Hippocampal formation (tissue), 2 donors: ENCODE results near the gene KCNK10.
"Not testable (repeated sequence)": the region's sequence is repeated elsewhere in the genome, so short reads cannot be mapped to it uniquely, and the experiment has no call there.

Experiments
- DNase-seq, 2 donors: peaks; one replicate each; lab custom pipeline; 2025; lab: John Stamatoyannopoulos, UW

The KCNK10 gene

GRCh38 chr14:88270776-88271175, 52.3 kb downstream of the KCNK10 start:
- DNase-seq, result no peak

- DNase-seq, result no peak
These were observed 53.2 kb downstream of the KCNK10 start for GRCh38 chr14:88269806-88270420.

- no peak for DNase-seq
These were observed 56.6 kb downstream of the KCNK10 start for GRCh38 chr14:88266474-88266873.

- no peak for DNase-seq
These were observed 59.0 kb downstream of the KCNK10 start for GRCh38 chr14:88264116-88264515.

GRCh38 chr14:88261302-88261701, 61.8 kb downstream of the KCNK10 start:
- DNase-seq, result not testable (repeated sequence)

GRCh38 chr14:88258021-88258420, 65.0 kb downstream of the KCNK10 start:
- DNase-seq, result no peak

GRCh38 chr14:88256997-88257950, 65.8 kb downstream of the KCNK10 start:
- no peak for DNase-seq

GRCh38 chr14:88255798-88256197, 67.3 kb downstream of the KCNK10 start:
- no peak for DNase-seq

- DNase-seq, result no peak
These were observed 67.9 kb downstream of the KCNK10 start for GRCh38 chr14:88255196-88255595.

GRCh38 chr14:88252498-88252897, 70.6 kb downstream of the KCNK10 start:
- no peak for DNase-seq

GRCh38 chr14:88251650-88252049, 71.4 kb downstream of the KCNK10 start:
- no peak for DNase-seq

- no peak for DNase-seq
These were observed 73.8 kb downstream of the KCNK10 start for GRCh38 chr14:88249266-88249665.

GRCh38 chr14:88248606-88249005, 74.5 kb downstream of the KCNK10 start:
- no peak for DNase-seq

- no peak for DNase-seq
These were observed 75.8 kb downstream of the KCNK10 start for GRCh38 chr14:88247228-88247627.

- no peak for DNase-seq
These were observed 77.7 kb downstream of the KCNK10 start for GRCh38 chr14:88245321-88245720.

- DNase-seq, result no peak
These were observed 79.1 kb downstream of the KCNK10 start for GRCh38 chr14:88243946-88244345.

GRCh38 chr14:88242446-88242845, 80.6 kb downstream of the KCNK10 start:
- DNase-seq, result peak in 1 of 2 donors; percentile 35

GRCh38 chr14:88241810-88242209, 81.3 kb downstream of the KCNK10 start:
- DNase-seq, result no peak

GRCh38 chr14:88234442-88234841, 88.6 kb downstream of the KCNK10 start:
- no peak for DNase-seq

GRCh38 chr14:88233915-88234314, 89.2 kb downstream of the KCNK10 start:
- DNase-seq, result no peak

- no peak for DNase-seq
These were observed 90.3 kb downstream of the KCNK10 start for GRCh38 chr14:88232771-88233170.

GRCh38 chr14:88231603-88232002, 91.5 kb downstream of the KCNK10 start:
- DNase-seq, result no peak

- DNase-seq, result no peak
These were observed 93.6 kb downstream of the KCNK10 start for GRCh38 chr14:88229428-88229827.
